Naive thymus-derived CD4-positive, alpha-beta T cell (primary cell): ENCODE measurements around the gene NCOR2. TPM values are rescaled to one million over a fixed set of nuclear protein-coding genes. Genes with fewer than 3 reads are reported as not detected.
A peak's percentile ranks its signal among the peaks of the same experiment; 100 is the strongest.

Experiments
- ATAC-seq: fragments of 150-1000 bp; cut with Tn5 transposase; 2 replicates; pipeline ENCODE4 v1.10.0; 2021; ENCODE audit warnings: mild to moderate bottlenecking, moderate library complexity
- CTCF ChIA-PET: fragments of 350-600 bp; sonication (Branson Sonifier 250); formaldehyde crosslinking; loops from one replicate; lab custom pipeline; 2021; ENCODE audit warnings: antibody characterized with exemption; lab: Charles Lee
- POLR2A ChIA-PET: fragments of 350-600 bp; sonication (Branson Sonifier 250); formaldehyde crosslinking; loops from one replicate; lab custom pipeline; 2021; ENCODE audit warnings: antibody characterized with exemption, inconsistent platforms; lab: Charles Lee
- DNase-seq, 9 donors: peaks; one replicate each; pipeline versions ENCODE4 v3.0.0 to v3.0.0-alpha.2; 2020 to 2022; ENCODE audit warnings: mixed read lengths in 1 of 9
- H3K27ac ChIP-seq: one replicate; pipeline ENCODE4 v1.7.0; 2013; ENCODE audit warnings: mild to moderate bottlenecking, low read depth, low read length, moderate library complexity
- H3K27me3 ChIP-seq, 2 donors: one replicate each; pipeline ENCODE4 v1.7.0; 2013; ENCODE audit warnings: low read length in 2 of 2, mild to moderate bottlenecking in 2 of 2, moderate library complexity in 2 of 2; ENCODE audit not compliant: control insufficient read depth in 2 of 2, insufficient read depth in 2 of 2
- H3K36me3 ChIP-seq, 3 experiments: 1 replicate in 2 of 3; 2 replicates in 1 of 3; pipeline ENCODE4 v1.7.0; 2013; ENCODE audit warnings: low read length in 3 of 3, mild to moderate bottlenecking in 3 of 3, moderate library complexity in 1 of 3; ENCODE audit not compliant: insufficient read depth in 3 of 3, control insufficient read depth in 2 of 3
- H3K4me1 ChIP-seq, 2 donors: one replicate each; pipeline ENCODE4 v1.7.0; 2013; ENCODE audit warnings: low read length in 2 of 2, mild to moderate bottlenecking in 2 of 2, moderate library complexity in 1 of 2; ENCODE audit not compliant: control insufficient read depth in 2 of 2, insufficient read depth in 2 of 2
- H3K4me3 ChIP-seq: 2 replicates; pipeline ENCODE4 v1.7.0; 2013; ENCODE audit warnings: mild to moderate bottlenecking, low read length
- H3K9me3 ChIP-seq, 3 experiments: 1 replicate in 2 of 3; 2 replicates in 1 of 3; pipeline ENCODE4 v1.7.0; 2013; ENCODE audit warnings: low read length in 3 of 3; ENCODE audit not compliant: control insufficient read depth in 2 of 3
- H3K27ac Mint-ChIP-seq, 9 donors: one replicate each; pipeline ENCODE4 v1.8.0; 2020 to 2022; ENCODE audit warnings: mixed read lengths in 9 of 9, mild to moderate bottlenecking in 8 of 9, moderate library complexity in 5 of 9, inconsistent platforms in 2 of 9
- H3K27me3 Mint-ChIP-seq, 5 donors: one replicate each; pipeline ENCODE4 v1.8.0; 2021 to 2022; ENCODE audit warnings: mixed read lengths in 5 of 5, mild to moderate bottlenecking in 1 of 5
- H3K36me3 Mint-ChIP-seq, 5 donors: one replicate each; pipeline ENCODE4 v1.8.0; 2020 to 2022; ENCODE audit warnings: mixed read lengths in 5 of 5, mild to moderate bottlenecking in 3 of 5, inconsistent platforms in 1 of 5
- H3K4me1 Mint-ChIP-seq, 7 donors: one replicate each; pipeline ENCODE4 v1.8.0; 2020 to 2022; ENCODE audit warnings: mixed read lengths in 7 of 7, mild to moderate bottlenecking in 3 of 7, inconsistent platforms in 1 of 7
- H3K4me3 Mint-ChIP-seq, 10 donors: one replicate each; pipeline ENCODE4 v1.8.0; 2020 to 2022; ENCODE audit warnings: mild to moderate bottlenecking in 10 of 10, mixed read lengths in 10 of 10, moderate library complexity in 6 of 10, inconsistent platforms in 2 of 10
- H3K9me3 Mint-ChIP-seq, 11 donors: one replicate each; pipeline ENCODE4 v1.8.0; 2020 to 2022; ENCODE audit warnings: mixed read lengths in 11 of 11, mild to moderate bottlenecking in 4 of 11, inconsistent platforms in 1 of 11, moderate library complexity in 1 of 11
- intact Hi-C, 2 donors: fragments of 100-400 bp; cut with micrococcal nuclease; formaldehyde crosslinking; loops; one replicate each; pipeline ENCODE4 v1.15.1; 2023
- polyA plus RNA-seq, 2 donors: library from polyadenylated mRNA; unstranded; fragments of 300-500 nt; fragmentation: Illumina TruSeq; gene quantifications; one replicate each; pipeline ENCODE4 v1.2.3, GENCODE V29; 2021
- total RNA-seq, 6 experiments: library from RNA in 5 of 6; stranded (reverse) in 5 of 6; gene quantifications; 1 replicate in 5 of 6; 2 replicates in 1 of 6; pipeline ENCODE4 v1.2.3 and lab custom pipeline; 2021 to 2026

NCOR2 gene
- total and polyA plus RNA-seq, 7 experiments from 2014 or later, result 5.3 to 194 (median 109) TPM

GRCh38 chr12:124543590-124544310 lies 23.7 kb downstream of the NCOR2 start:
- POLR2A ChIA-PET, result no interaction called here
- no peaks in the 10 kb centered on the region for H3K9me3 Mint-ChIP-seq
- H3K4me3 Mint-ChIP-seq, result peak overlapping the region in 4 of 10 donors; percentile 6 to 58 (median 42)
- CTCF ChIA-PET, result no interaction called here
- Histone ChIP-seq H3K27ac (peak overlapping the region; percentile 21), H3K27me3 (no peaks in the 10 kb centered on the region), H3K4me1 (peaks cover 21 to 42% of the 10 kb centered on the region in 2 donors), H3K9me3 (no peaks in the 10 kb centered on the region), H3K36me3 (peaks cover 0 to 10% (median 0%) of the 10 kb centered on the region in 3 experiments), H3K4me3 (no peak overlapping the region)
- DNase-seq (no peak), ATAC-seq (no peak)
- intact Hi-C loops, result loop anchor here in 1 of 2 donors (2.0 kb wide), 1 partner anchor 23 kb away; the partner anchor contains the start of gene NCOR2
- no peaks in the 10 kb centered on the region for H3K27me3 Mint-ChIP-seq
- H3K36me3 Mint-ChIP-seq, result peaks cover 0 to 9% (median 0%) of the 10 kb centered on the region in 5 donors
- H3K27ac Mint-ChIP-seq, result peak overlapping the region in 7 of 9 donors; percentile 38 to 87 (median 80)
- H3K4me1 Mint-ChIP-seq, result peaks cover 22 to 75% (median 44%) of the 10 kb centered on the region in 7 donors

- peak overlapping the region in 5 of 9 donors; percentile 63 to 87 (median 82) for H3K27ac Mint-ChIP-seq
- CTCF ChIA-PET, result no interaction called here
These were observed 24.3 kb downstream of the NCOR2 start for GRCh38 chr12:124543052-124543589.

GRCh38 chr12:124542021-124542949 lies 25.1 kb downstream of the NCOR2 start:
- Histone ChIP-seq H3K27ac (no peak overlapping the region), H3K4me3 (no peak overlapping the region), H3K36me3 (peaks cover 0 to under 1% (median 0%) of the 10 kb centered on the region in 3 experiments), H3K27me3 (no peaks in the 10 kb centered on the region), H3K4me1 (peaks cover 21 to 42% of the 10 kb centered on the region in 2 donors), H3K9me3 (no peaks in the 10 kb centered on the region)
- Mint-ChIP-seq H3K36me3 (peaks cover 0 to 2% (median 0%) of the 10 kb centered on the region in 5 donors), H3K4me3 (peak overlapping the region in 1 of 10 donors; percentile 57), H3K4me1 (peaks cover 27 to 75% (median 43%) of the 10 kb centered on the region in 7 donors), H3K9me3 (no peaks in the 10 kb centered on the region), H3K27ac (peak overlapping the region in 1 of 9 donors; percentile 84), H3K27me3 (no peaks in the 10 kb centered on the region)
- ATAC-seq (no peak), DNase-seq (no peak)
- intact Hi-C loops, result loop anchor here in 1 of 2 donors (2.0 kb wide), 1 partner anchor 25 kb away; the partner anchor contains the start of gene NCOR2
- CTCF ChIA-PET, result no interaction called here
- POLR2A ChIA-PET, result no interaction called here

More at GRCh38 chr12:124543052-124543589, 24.3 kb downstream of the NCOR2 start:
- H3K4me1 ChIP-seq, result peaks cover 21 to 42% of the 10 kb centered on the region in 2 donors
- H3K27me3 ChIP-seq, result no peaks in the 10 kb centered on the region
- no peak overlapping the region for H3K4me3 ChIP-seq
- Mint-ChIP-seq H3K4me3 (peak overlapping the region in 3 of 10 donors; percentile 6 to 58 (median 57)), H3K27me3 (no peaks in the 10 kb centered on the region), H3K36me3 (peaks cover 0 to 6% (median 0%) of the 10 kb centered on the region in 5 donors), H3K9me3 (no peaks in the 10 kb centered on the region), H3K4me1 (peaks cover 25 to 78% (median 47%) of the 10 kb centered on the region in 7 donors)
- POLR2A ChIA-PET, result no interaction called here
- peak overlapping the region; percentile 21 for H3K27ac ChIP-seq
- no peaks in the 10 kb centered on the region for H3K9me3 ChIP-seq
- DNase-seq, result peak in 6 of 9 donors; percentile 27 to 66 (median 48)
- ATAC-seq, result peak; percentile 57
- peaks cover 0 to 7% (median 0%) of the 10 kb centered on the region in 3 experiments for H3K36me3 ChIP-seq
- intact Hi-C loops, result loop anchor here in 1 of 2 donors (2.0 kb wide), 1 partner anchor 24 kb away; the partner anchor contains the start of gene NCOR2

GRCh38 chr12:124541322-124541721 lies 26.1 kb downstream of the NCOR2 start:
- Histone ChIP-seq H3K27me3 (no peaks in the 10 kb centered on the region), H3K36me3 (no peaks in the 10 kb centered on the region), H3K9me3 (no peaks in the 10 kb centered on the region), H3K27ac (no peak overlapping the region), H3K4me3 (no peak overlapping the region), H3K4me1 (peaks cover 21 to 42% of the 10 kb centered on the region in 2 donors)
- H3K4me1 Mint-ChIP-seq, result peaks cover 27 to 74% (median 40%) of the 10 kb centered on the region in 7 donors
- DNase-seq (no peak), ATAC-seq (no peak)
- H3K27ac Mint-ChIP-seq, result no peak overlapping the region
- intact Hi-C loops, result no loop called here
- ChIA-PET POLR2A (no interaction called here), CTCF (no interaction called here)
- no peaks in the 10 kb centered on the region for H3K9me3 Mint-ChIP-seq
- no peaks in the 10 kb centered on the region for H3K27me3 Mint-ChIP-seq
- H3K36me3 Mint-ChIP-seq, result peaks cover 0 to 4% (median 0%) of the 10 kb centered on the region in 5 donors
- H3K4me3 Mint-ChIP-seq, result no peak overlapping the region

GRCh38 chr12:124539084-124540041 lies 28.0 kb downstream of the NCOR2 start:
- no peak for DNase-seq
- ATAC-seq, result no peak
- Histone ChIP-seq H3K27ac (no peak overlapping the region), H3K36me3 (peaks cover 0 to 7% (median 0%) of the 10 kb centered on the region in 3 experiments), H3K4me3 (no peak overlapping the region), H3K27me3 (no peaks in the 10 kb centered on the region), H3K9me3 (no peaks in the 10 kb centered on the region), H3K4me1 (peaks cover 8 to 29% of the 10 kb centered on the region in 2 donors)
- intact Hi-C loops, result no loop called here
- H3K4me1 Mint-ChIP-seq, result peaks cover 16 to 64% (median 41%) of the 10 kb centered on the region in 7 donors
- peaks cover 0 to 13% (median 0%) of the 10 kb centered on the region in 5 donors for H3K36me3 Mint-ChIP-seq
- H3K4me3 Mint-ChIP-seq, result peak overlapping the region in 7 of 10 donors; percentile 3 to 42 (median 29)
- peak overlapping the region in 6 of 9 donors; percentile 40 to 87 (median 72) for H3K27ac Mint-ChIP-seq
- POLR2A ChIA-PET, result no interaction called here
- CTCF ChIA-PET, result no interaction called here
- H3K27me3 Mint-ChIP-seq, result no peaks in the 10 kb centered on the region
- no peaks in the 10 kb centered on the region for H3K9me3 Mint-ChIP-seq
